Thoracic aorta (tissue), 2 donors: ENCODE results near the gene BFSP1. TPM values are rescaled to one million over a fixed set of nuclear protein-coding genes. Genes with fewer than 3 reads are reported as not detected.

Experiments
- ATAC-seq: fragments of 150-250 bp; one replicate; pipeline ENCODE4 v1.8.0; 2017; ENCODE audit warnings: low read depth; ENCODE audit not compliant: insufficient number of reproducible peaks, low FRiP score
- DNase-seq: peaks from one replicate; pipeline ENCODE4 v3.0.0-alpha.2; 2020; ENCODE audit warnings: low spot score
- H3K27ac ChIP-seq, 2 donors: fragments of 200-600 bp; sonication (generic); 1 replicate in 1 of 2; 2 replicates in 1 of 2; pipeline ENCODE4 v1.5.1; 2016; ENCODE audit warnings: mild to moderate bottlenecking in 2 of 2, moderate library complexity in 2 of 2
- H3K27me3 ChIP-seq: fragments of 200-600 bp; sonication (generic); replicated peaks from 2 replicates; pipeline ENCODE4 v1.6.0; 2016; ENCODE audit warnings: mild to moderate bottlenecking; ENCODE audit not compliant: insufficient read depth
- H3K36me3 ChIP-seq: fragments of 200-600 bp; sonication (generic); one replicate; pipeline ENCODE4 v1.5.1; 2016
- H3K4me1 ChIP-seq, 2 donors: fragments of 200-600 bp; sonication (generic); 1 replicate in 1 of 2; 2 replicates in 1 of 2; pipeline versions ENCODE4 v1.5.1 to v1.6.0; 2016; ENCODE audit warnings: low read depth in 2 of 2, mild to moderate bottlenecking in 1 of 2; ENCODE audit not compliant: control insufficient read depth in 1 of 2
- H3K4me3 ChIP-seq: fragments of 200-600 bp; sonication (generic); 2 replicates; pipeline ENCODE4 v1.5.1; 2016; ENCODE audit warnings: mild to moderate bottlenecking
- H3K9me3 ChIP-seq: fragments of 200-600 bp; sonication (generic); 2 replicates; pipeline ENCODE4 v1.5.1; 2016
- total RNA-seq, 2 donors: library from RNA; depleted of rRNA; stranded (reverse); fragments of >200 nt; gene quantifications; one replicate each; pipeline versions ENCODE4 v1.1.0 to v1.2.3, GENCODE V29; 2016
- TF ChIP-seq, protein P1 (sequence below): fragments of 200-600 bp; sonication (generic); IDR thresholded peaks from one replicate; pipeline ENCODE4 v1.5.1; 2019; ENCODE audit warnings: antibody characterized with exemption

BFSP1 gene
- total RNA-seq, 2 donors from 2014 or later, result 2.4 to 3.0 TPM

DNA sequence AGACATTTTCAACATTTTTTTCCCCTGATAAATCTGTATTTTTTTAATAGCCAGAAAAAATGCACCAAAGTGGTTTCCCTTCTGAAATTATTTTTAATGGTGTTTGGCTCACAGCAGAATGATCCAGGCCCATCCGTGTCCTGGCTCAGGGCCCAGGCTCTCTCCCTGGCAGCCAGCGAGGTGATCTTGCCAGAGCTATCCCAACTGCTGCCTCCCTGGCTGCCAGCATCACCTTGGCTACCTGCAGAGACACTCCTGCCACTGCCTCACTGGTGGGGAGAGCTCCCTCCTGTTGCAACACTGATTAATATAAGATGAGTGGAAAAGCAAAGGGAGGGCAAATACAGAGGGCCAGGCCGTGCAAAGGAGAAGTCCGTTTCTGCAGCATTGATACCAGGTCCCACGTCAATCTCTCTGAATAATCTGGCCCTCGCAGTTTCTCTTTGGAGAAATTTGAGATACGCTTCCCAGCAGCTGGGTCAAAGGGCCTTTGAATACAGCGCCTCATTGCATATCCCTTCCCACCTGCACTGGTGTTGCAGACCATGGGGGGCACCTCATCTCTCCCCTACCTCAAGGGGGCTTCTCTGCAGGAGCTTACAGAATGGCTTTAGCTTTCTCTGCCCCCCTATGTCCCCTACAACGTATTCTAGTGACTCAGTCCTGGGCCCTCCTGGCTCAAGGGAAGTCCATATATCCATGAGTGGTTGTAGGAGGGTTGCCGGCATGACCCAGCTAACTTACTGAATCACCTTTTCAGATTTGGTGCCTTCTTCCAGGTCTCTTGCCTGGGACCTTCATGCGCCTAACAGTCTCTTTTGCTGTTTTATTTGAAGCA lies 25.9 kb upstream of the BFSP1 start:
- H3K4me3 ChIP-seq, result peak overlapping the region; percentile 38
- H3K36me3 ChIP-seq, result no peaks in the 10 kb centered on the region
- DNase-seq (no peak), ATAC-seq (no peak)
- H3K27me3 ChIP-seq, result no peaks in the 10 kb centered on the region
- no peaks in the 10 kb centered on the region for H3K9me3 ChIP-seq
- H3K4me1 ChIP-seq, result peaks cover 46 to 68% of the 10 kb centered on the region in 2 donors
- TF ChIP-seq, protein P1, sequence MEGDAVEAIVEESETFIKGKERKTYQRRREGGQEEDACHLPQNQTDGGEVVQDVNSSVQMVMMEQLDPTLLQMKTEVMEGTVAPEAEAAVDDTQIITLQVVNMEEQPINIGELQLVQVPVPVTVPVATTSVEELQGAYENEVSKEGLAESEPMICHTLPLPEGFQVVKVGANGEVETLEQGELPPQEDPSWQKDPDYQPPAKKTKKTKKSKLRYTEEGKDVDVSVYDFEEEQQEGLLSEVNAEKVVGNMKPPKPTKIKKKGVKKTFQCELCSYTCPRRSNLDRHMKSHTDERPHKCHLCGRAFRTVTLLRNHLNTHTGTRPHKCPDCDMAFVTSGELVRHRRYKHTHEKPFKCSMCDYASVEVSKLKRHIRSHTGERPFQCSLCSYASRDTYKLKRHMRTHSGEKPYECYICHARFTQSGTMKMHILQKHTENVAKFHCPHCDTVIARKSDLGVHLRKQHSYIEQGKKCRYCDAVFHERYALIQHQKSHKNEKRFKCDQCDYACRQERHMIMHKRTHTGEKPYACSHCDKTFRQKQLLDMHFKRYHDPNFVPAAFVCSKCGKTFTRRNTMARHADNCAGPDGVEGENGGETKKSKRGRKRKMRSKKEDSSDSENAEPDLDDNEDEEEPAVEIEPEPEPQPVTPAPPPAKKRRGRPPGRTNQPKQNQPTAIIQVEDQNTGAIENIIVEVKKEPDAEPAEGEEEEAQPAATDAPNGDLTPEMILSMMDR, result no peak
- peak overlapping the region; percentile 98 for H3K27ac ChIP-seq

DNA sequence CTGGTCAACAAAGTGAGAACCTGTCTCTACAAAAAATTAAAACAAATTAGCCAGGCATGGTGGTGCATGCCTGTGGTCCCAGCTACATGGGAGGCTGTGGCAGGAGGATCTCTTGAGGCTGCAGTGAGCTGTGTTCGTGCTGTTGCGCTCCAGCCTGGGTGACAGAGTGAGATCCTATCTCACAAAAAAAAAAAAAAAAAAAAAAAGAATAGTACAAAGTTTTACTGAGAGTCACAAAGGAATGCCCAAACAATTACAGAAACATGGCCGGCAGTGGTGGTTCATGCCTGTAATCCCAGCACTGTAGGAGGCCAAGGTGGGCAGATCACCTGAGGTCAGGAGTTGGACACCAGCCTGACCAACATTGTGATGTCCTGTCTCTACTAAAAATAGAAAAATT lies 23.9 kb upstream of the BFSP1 start:
- Histone ChIP-seq H3K9me3 (no peaks in the 10 kb centered on the region), H3K27me3 (no peaks in the 10 kb centered on the region), H3K36me3 (no peaks in the 10 kb centered on the region), H3K27ac (peak overlapping the region; percentile 54 to 98), H3K4me3 (no peak overlapping the region), H3K4me1 (peaks cover 32 to 61% of the 10 kb centered on the region in 2 donors)
- DNase-seq (no peak), ATAC-seq (no peak)
- TF ChIP-seq, protein P1, result no peak

DNA sequence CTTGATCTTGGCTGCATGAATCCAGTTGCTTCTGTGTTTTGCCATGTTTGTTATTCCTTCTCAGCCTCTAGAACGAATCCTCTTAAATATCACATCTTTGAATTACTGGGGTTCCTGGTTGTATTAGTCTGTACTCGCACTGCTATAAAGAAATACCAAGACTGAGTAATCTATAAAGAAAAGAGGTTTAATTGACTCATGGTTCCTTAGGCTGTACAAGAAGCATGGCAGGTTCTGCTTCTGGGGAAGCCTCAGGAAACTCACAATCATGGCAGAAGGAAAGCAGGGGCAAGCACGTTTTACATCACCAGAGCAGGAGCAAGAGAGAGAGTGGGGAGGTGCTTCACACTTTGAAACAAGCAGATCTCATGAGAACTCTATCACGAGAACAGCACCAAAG lies 18.0 kb upstream of the BFSP1 start:
- H3K27ac ChIP-seq, result peak overlapping the region; percentile 20 to 67
- H3K4me1 ChIP-seq, result peaks cover 9 to 35% of the 10 kb centered on the region in 2 donors
- H3K4me3 ChIP-seq, result no peak overlapping the region
- no peak for DNase-seq
- no peaks in the 10 kb centered on the region for H3K27me3 ChIP-seq
- no peaks in the 10 kb centered on the region for H3K36me3 ChIP-seq
- TF ChIP-seq, protein P1, result no peak
- H3K9me3 ChIP-seq, result no peaks in the 10 kb centered on the region
- ATAC-seq, result no peak

DNA sequence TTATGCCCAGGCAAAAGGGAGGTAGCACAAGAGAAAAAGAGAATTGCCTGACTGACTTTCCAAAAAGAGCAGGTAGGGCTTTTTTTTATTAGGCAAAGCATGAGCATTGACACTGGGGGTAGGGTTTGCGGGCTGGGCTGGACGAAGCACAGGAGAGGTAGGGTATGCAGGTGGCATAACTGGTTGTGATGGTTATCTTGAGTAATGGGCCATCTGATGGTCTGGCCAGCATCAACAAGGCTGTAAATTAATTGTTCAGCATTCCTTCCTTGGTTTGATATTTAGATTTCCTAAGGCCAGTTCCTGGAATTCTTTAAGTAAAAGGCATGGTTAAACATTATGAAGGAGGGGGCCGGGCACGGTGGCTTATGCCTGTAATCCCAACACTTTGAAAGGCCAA lies 13.9 kb upstream of the BFSP1 start:
- DNase-seq (no peak), ATAC-seq (no peak)
- H3K27ac ChIP-seq, result peak overlapping the region in 1 of 2 donors; percentile 67
- H3K36me3 ChIP-seq, result no peaks in the 10 kb centered on the region
- TF ChIP-seq, protein P1, result no peak
- H3K9me3 ChIP-seq, result no peaks in the 10 kb centered on the region
- H3K27me3 ChIP-seq, result no peaks in the 10 kb centered on the region
- H3K4me3 ChIP-seq, result no peak overlapping the region
- peaks cover 34 to 44% of the 10 kb centered on the region in 2 donors for H3K4me1 ChIP-seq

DNA sequence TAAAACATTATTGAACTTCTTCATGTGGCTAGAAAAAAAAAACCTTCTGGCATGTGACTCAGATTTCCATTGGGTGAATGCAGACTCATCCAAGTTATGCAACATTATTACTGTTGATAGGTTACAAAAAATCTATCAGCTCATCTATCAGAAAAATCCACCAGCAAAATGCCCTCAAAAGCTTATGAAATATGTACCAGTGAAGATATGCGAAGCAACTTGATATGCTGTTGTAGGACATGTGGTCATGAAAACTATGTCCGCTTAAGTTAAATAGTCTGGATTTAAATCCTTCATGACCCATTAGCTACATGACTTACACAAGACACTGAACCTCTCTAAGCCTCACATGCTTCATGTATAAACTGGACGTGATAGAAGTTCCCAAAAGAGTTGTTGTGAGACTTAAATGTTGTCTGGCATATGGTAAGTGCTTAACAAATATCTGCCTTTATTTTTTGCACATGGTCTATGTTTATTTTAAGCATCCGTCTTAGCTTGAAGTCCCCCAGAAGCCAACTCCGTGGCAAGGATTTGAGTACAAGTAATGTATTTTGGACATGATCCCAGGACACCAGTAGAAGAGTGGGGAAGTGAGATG lies 12.5 kb upstream of the BFSP1 start:
- peaks cover 37 to 44% of the 10 kb centered on the region in 2 donors for H3K4me1 ChIP-seq
- DNase-seq, result no peak
- H3K9me3 ChIP-seq, result no peaks in the 10 kb centered on the region
- peak overlapping the region; percentile 57 to 73 for H3K27ac ChIP-seq
- H3K27me3 ChIP-seq, result no peaks in the 10 kb centered on the region
- H3K4me3 ChIP-seq, result peak overlapping the region; percentile 19
- ATAC-seq, result no peak
- no peaks in the 10 kb centered on the region for H3K36me3 ChIP-seq
- TF ChIP-seq, protein P1, result no peak
